OCI-LY3 (cell line): ENCODE results near the gene TP63.

Experiments
- EZH2phosphoT487 ChIP-seq: fragments of 200-600 bp; shearing (Covaris generic); IDR thresholded peaks from 2 replicates; pipeline ENCODE4 v1.6.1; 2018; ENCODE audit warnings: antibody characterized with exemption, mixed run types, low read depth
- TF ChIP-seq, protein P1 (sequence below): fragments of 200-600, 300-600 bp; sonication (generic); IDR thresholded peaks from 2 replicates; pipeline ENCODE4 v1.5.1; 2014; ENCODE audit warnings: antibody characterized with exemption, low read length, low read depth

DNA sequence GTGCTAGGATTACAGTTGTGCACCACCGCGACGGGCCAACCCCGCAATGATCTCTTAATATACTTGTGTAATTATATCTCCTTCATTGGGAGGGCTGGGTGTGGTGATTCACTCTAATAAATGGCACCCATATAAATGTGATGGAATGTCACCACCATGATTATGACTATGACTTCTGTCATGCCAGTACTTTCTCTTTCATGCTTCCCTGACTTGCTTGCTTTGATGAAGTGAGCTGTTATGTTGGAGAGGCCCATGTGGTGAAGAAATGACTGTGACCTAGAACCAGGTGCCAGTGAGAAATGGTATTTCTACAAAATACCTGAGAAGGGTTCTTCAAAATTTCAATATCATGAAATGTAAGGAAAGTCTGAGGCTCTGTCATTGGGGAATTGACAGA is 24.4 kb upstream of the TP63 start:
- TF ChIP-seq, protein P1, sequence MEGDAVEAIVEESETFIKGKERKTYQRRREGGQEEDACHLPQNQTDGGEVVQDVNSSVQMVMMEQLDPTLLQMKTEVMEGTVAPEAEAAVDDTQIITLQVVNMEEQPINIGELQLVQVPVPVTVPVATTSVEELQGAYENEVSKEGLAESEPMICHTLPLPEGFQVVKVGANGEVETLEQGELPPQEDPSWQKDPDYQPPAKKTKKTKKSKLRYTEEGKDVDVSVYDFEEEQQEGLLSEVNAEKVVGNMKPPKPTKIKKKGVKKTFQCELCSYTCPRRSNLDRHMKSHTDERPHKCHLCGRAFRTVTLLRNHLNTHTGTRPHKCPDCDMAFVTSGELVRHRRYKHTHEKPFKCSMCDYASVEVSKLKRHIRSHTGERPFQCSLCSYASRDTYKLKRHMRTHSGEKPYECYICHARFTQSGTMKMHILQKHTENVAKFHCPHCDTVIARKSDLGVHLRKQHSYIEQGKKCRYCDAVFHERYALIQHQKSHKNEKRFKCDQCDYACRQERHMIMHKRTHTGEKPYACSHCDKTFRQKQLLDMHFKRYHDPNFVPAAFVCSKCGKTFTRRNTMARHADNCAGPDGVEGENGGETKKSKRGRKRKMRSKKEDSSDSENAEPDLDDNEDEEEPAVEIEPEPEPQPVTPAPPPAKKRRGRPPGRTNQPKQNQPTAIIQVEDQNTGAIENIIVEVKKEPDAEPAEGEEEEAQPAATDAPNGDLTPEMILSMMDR = no peak
- TF ChIP-seq EZH2phosphoT487 = no peak
